ENCODE measurements around the gene NFX1. TPM values are rescaled to one million over a fixed set of nuclear protein-coding genes. Genes with fewer than 3 reads are reported as not detected.

The NFX1 gene
- total RNA-seq, 1 donor, result 24.2 TPM

- peak; percentile 55 for DNase-seq (ENCODE audit: low read depth)
These were observed 27.9 kb downstream of the NFX1 start for GRCh38 chr9:33318225-33318624.

GRCh38 chr9:33318781-33319180 lies 28.5 kb downstream of the NFX1 start:
- H3K4me3 ChIP-seq (ENCODE audit: low read depth, low read length), result no peak overlapping the region
- DNase-seq (ENCODE audit: low read depth), result no peak
- TF ChIP-seq CTCF (IDR thresholded peaks at IDR 0.05; ENCODE audit: insufficient read depth, low read depth, low read length), result no peak

More at GRCh38 chr9:33318225-33318624, 27.9 kb downstream of the NFX1 start:
- H3K4me3 ChIP-seq (ENCODE audit: low read depth, low read length), result no peak overlapping the region
- TF ChIP-seq CTCF (IDR thresholded peaks at IDR 0.05; ENCODE audit: insufficient read depth, low read depth, low read length), result no peak

GRCh38 chr9:33320230-33320567 lies 29.9 kb downstream of the NFX1 start:
- no peak for TF ChIP-seq CTCF (IDR thresholded peaks at IDR 0.05; ENCODE audit: insufficient read depth, low read depth, low read length)
- DNase-seq (ENCODE audit: low read depth), result no peak

GRCh38 chr9:33320568-33321261 lies 30.4 kb downstream of the NFX1 start:
- no peak for TF ChIP-seq CTCF (IDR thresholded peaks at IDR 0.05; ENCODE audit: insufficient read depth, low read depth, low read length)
- no peak overlapping the region for H3K4me3 ChIP-seq (ENCODE audit: low read depth, low read length)
- DNase-seq (ENCODE audit: low read depth), result peak; percentile 97

More at GRCh38 chr9:33320230-33320567, 29.9 kb downstream of the NFX1 start:
- no peak overlapping the region for H3K4me3 ChIP-seq (ENCODE audit: low read depth, low read length)

- no peak overlapping the region for H3K4me3 ChIP-seq (ENCODE audit: low read depth, low read length)
- TF ChIP-seq CTCF (IDR thresholded peaks at IDR 0.05; ENCODE audit: insufficient read depth, low read depth, low read length), result no peak
- peak; percentile 95 for DNase-seq (ENCODE audit: low read depth)
These were observed 38.8 kb downstream of the NFX1 start for GRCh38 chr9:33329117-33329563.

- H3K4me3 ChIP-seq (ENCODE audit: low read depth, low read length), result no peak overlapping the region
- TF ChIP-seq CTCF (IDR thresholded peaks at IDR 0.05; ENCODE audit: insufficient read depth, low read depth, low read length), result no peak
- peak; percentile 65 for DNase-seq (ENCODE audit: low read depth)
These were observed 39.7 kb downstream of the NFX1 start for GRCh38 chr9:33329979-33330378.

Data from fibroblast of villous mesenchyme (primary cell).